Omental fat pad (tissue), 4 donors: ENCODE results near the gene BCDIN3D. TPM values are rescaled to one million over a fixed set of nuclear protein-coding genes. Genes with fewer than 3 reads are reported as not detected.

ENCODE experiments used
- ATAC-seq: fragments of 150-250 bp; one replicate; pipeline ENCODE4 v1.9.1; 2016; ENCODE audit warnings: mild to moderate bottlenecking, moderate library complexity; ENCODE audit not compliant: low FRiP score
- DNase-seq: peaks from one replicate; pipeline ENCODE4 v3.0.0-alpha.2; 2019; ENCODE audit warnings: low spot score
- CTCF ChIP-seq, 3 donors: fragments of 450-650 bp; IDR thresholded peaks; one replicate each; pipeline ENCODE4 v1.5.1; 2016 to 2017; ENCODE audit warnings: antibody characterized with exemption in 3 of 3, mild to moderate bottlenecking in 3 of 3, moderate library complexity in 2 of 3
- total RNA-seq, 4 donors: library from RNA; depleted of rRNA; stranded (reverse); fragments of >200 nt; gene quantifications; one replicate each; pipeline ENCODE4 v1.1.0, GENCODE V29; 2016

The BCDIN3D gene
- total RNA-seq, 4 donors from 2014 or later: 1.9 to 3.5 (median 2.8) TPM

- DNase-seq (no peak), ATAC-seq (no peak)
- no peak for TF ChIP-seq CTCF (IDR thresholded peaks at IDR 0.05)
Measured at GRCh38 chr12:49803693-49804450, 39.0 kb downstream of the BCDIN3D start.

- ATAC-seq (no peak), DNase-seq (no peak)
- TF ChIP-seq CTCF (IDR thresholded peaks at IDR 0.05): no peak
Measured at GRCh38 chr12:49801141-49802063, 41.5 kb downstream of the BCDIN3D start.

- no peak for TF ChIP-seq CTCF (IDR thresholded peaks at IDR 0.05)
- DNase-seq (no peak), ATAC-seq (no peak)
Measured at GRCh38 chr12:49800421-49801140, 42.3 kb downstream of the BCDIN3D start.

- TF ChIP-seq CTCF (IDR thresholded peaks at IDR 0.05): no peak
- ATAC-seq (no peak), DNase-seq (no peak)
Measured at GRCh38 chr12:49798934-49799333, 44.0 kb downstream of the BCDIN3D start.

- ATAC-seq (no peak), DNase-seq (no peak)
- no peak for TF ChIP-seq CTCF (IDR thresholded peaks at IDR 0.05)
Measured at GRCh38 chr12:49798248-49798647, 44.7 kb downstream of the BCDIN3D start.

GRCh38 chr12:49797449-49797776, 45.5 kb downstream of the BCDIN3D start:
- DNase-seq: no peak
- TF ChIP-seq CTCF (IDR thresholded peaks at IDR 0.05): no peak
- no peak for ATAC-seq
